Vagina (tissue), 2 donors: ENCODE data around the gene PROB1. TPM values are rescaled to one million over a fixed set of nuclear protein-coding genes. Genes with fewer than 3 reads are reported as not detected.

Experiments used
- DNase-seq, 2 donors: peaks; one replicate each; pipeline ENCODE4 v3.0.0-alpha.2; 2017; ENCODE audit errors: extremely low spot score in 2 of 2
- H3K27ac ChIP-seq: fragments of 200-600 bp; sonication (generic); one replicate; pipeline ENCODE4 v1.5.1; 2019
- H3K27me3 ChIP-seq: fragments of 200-600 bp; sonication (generic); one replicate; pipeline ENCODE4 v1.5.1; 2019
- H3K36me3 ChIP-seq, 2 donors: fragments of 200-600 bp; sonication (generic); one replicate each; pipeline ENCODE4 v1.5.1; 2017 to 2019
- H3K4me1 ChIP-seq: fragments of 200-600 bp; sonication (generic); one replicate; pipeline ENCODE4 v1.5.1; 2019
- H3K4me3 ChIP-seq, 2 donors: fragments of 200-600 bp; sonication (generic); 1 replicate in 1 of 2; 2 replicates in 1 of 2; pipeline ENCODE4 v1.5.1; 2016 to 2019
- H3K9me3 ChIP-seq: fragments of 200-600 bp; sonication (generic); one replicate; pipeline ENCODE4 v1.5.1; 2019
- POLR2A ChIP-seq, 2 donors: fragments of 450-650 bp; IDR thresholded peaks; one replicate each; pipeline ENCODE4 v1.6.1; 2017; ENCODE audit warnings: antibody characterized with exemption in 2 of 2, mild to moderate bottlenecking in 2 of 2, moderate library complexity in 2 of 2
- POLR2AphosphoS5 ChIP-seq, 2 donors: sonication (generic); formaldehyde crosslinking; IDR thresholded peaks; one replicate each; pipeline ENCODE4 v1.9.0; 2017; ENCODE audit warnings: antibody characterized with exemption in 2 of 2, mild to moderate bottlenecking in 2 of 2, low read depth in 1 of 2; ENCODE audit not compliant: insufficient read depth in 1 of 2
- intact Hi-C: fragments of 100-400 bp; cut with DNase I; formaldehyde crosslinking; loops from one replicate; pipeline ENCODE4 v1.15.1; 2023
- total RNA-seq: library from RNA; depleted of rRNA; stranded (reverse); fragments of >200 nt; gene quantifications from one replicate; pipeline ENCODE4 v1.2.3, GENCODE V29; 2016
- TF ChIP-seq, protein P1 (sequence below), 3 experiments: fragments of 450-650 bp in 2 of 3; fragments of 200-600 bp in 1 of 3; sonication (generic) in 1 of 3; IDR thresholded peaks; one replicate each; pipeline ENCODE4 v1.5.1; 2017 to 2019; ENCODE audit warnings: antibody characterized with exemption in 3 of 3, mild to moderate bottlenecking in 2 of 3, moderate library complexity in 2 of 3

Gene PROB1
- total RNA-seq, 1 donor from 2014 or later: 2.5 TPM

DNA sequence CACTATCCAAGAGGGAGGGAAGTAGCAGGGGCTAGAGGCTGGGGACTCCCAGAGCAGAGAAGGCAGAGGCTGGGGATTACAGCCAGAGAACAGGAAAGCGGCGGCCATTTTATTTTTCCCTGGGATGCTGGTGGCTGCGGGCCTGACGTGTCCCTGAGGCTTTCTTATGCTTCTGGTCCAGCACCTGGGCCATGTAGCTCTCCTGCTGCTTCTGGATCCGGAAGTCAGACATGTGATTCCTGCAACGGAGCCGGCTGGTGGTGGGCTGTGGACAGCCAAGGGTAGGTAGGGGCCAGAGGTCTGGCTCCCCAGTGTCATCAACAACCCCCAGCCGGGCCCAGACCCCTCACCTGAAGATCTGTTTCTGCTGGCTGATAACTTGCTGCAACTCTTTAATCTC lies 1.8 kb upstream of the PROB1 start:
- Histone ChIP-seq H3K4me1 (peaks cover 36% of the 10 kb centered on the region), H3K9me3 (no peaks in the 10 kb centered on the region)
- intact Hi-C loops: no loop called here

GRCh38 chr5:139395844-139396640 lies 1.1 kb upstream of the PROB1 start:
- Histone ChIP-seq H3K36me3 (no peaks in the 10 kb centered on the region), H3K27ac (no peak overlapping the region), H3K27me3 (peaks cover 5% of the 10 kb centered on the region), H3K4me1 (peaks cover 36% of the 10 kb centered on the region), H3K4me3 (no peak overlapping the region), H3K9me3 (no peaks in the 10 kb centered on the region)
- intact Hi-C loops: no loop called here
- no peak for DNase-seq
- no peak for TF ChIP-seq POLR2AphosphoS5 (IDR thresholded peaks at IDR 0.05; ENCODE audit: insufficient read depth in 1 of 2, low read depth in 1 of 2)
- TF ChIP-seq, protein P1, sequence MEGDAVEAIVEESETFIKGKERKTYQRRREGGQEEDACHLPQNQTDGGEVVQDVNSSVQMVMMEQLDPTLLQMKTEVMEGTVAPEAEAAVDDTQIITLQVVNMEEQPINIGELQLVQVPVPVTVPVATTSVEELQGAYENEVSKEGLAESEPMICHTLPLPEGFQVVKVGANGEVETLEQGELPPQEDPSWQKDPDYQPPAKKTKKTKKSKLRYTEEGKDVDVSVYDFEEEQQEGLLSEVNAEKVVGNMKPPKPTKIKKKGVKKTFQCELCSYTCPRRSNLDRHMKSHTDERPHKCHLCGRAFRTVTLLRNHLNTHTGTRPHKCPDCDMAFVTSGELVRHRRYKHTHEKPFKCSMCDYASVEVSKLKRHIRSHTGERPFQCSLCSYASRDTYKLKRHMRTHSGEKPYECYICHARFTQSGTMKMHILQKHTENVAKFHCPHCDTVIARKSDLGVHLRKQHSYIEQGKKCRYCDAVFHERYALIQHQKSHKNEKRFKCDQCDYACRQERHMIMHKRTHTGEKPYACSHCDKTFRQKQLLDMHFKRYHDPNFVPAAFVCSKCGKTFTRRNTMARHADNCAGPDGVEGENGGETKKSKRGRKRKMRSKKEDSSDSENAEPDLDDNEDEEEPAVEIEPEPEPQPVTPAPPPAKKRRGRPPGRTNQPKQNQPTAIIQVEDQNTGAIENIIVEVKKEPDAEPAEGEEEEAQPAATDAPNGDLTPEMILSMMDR (IDR thresholded peaks at IDR 0.05): no peak
- no peak for TF ChIP-seq POLR2A (IDR thresholded peaks at IDR 0.05)

More for the DNA sequence above, 1.8 kb upstream of the PROB1 start:
- TF ChIP-seq POLR2AphosphoS5 (IDR thresholded peaks at IDR 0.05; ENCODE audit: insufficient read depth in 1 of 2, low read depth in 1 of 2) (no peak), POLR2A (IDR thresholded peaks at IDR 0.05) (no peak)
- TF ChIP-seq, protein P1 (IDR thresholded peaks at IDR 0.05): no peak
- Histone ChIP-seq H3K4me3 (no peak overlapping the region), H3K27ac (no peak overlapping the region), H3K27me3 (peaks cover 5% of the 10 kb centered on the region), H3K36me3 (no peaks in the 10 kb centered on the region)
- DNase-seq: no peak

- TF ChIP-seq POLR2A (IDR thresholded peaks at IDR 0.05): no peak
- TF ChIP-seq, protein P1 (IDR thresholded peaks at IDR 0.05): peak in 1 of 3 experiments; percentile 29
- DNase-seq: no peak
- intact Hi-C loops: no loop called here
- Histone ChIP-seq H3K4me1 (peaks cover 36% of the 10 kb centered on the region), H3K27me3 (peaks cover 5% of the 10 kb centered on the region), H3K9me3 (no peaks in the 10 kb centered on the region), H3K36me3 (no peaks in the 10 kb centered on the region), H3K4me3 (peak overlapping the region; percentile 47 to 58), H3K27ac (peak overlapping the region; percentile 43)
These were observed 716 bp downstream of the PROB1 start for GRCh38 chr5:139394123-139394653.

- H3K27ac ChIP-seq: peak overlapping the region; percentile 43
- no peaks in the 10 kb centered on the region for H3K36me3 ChIP-seq
- H3K4me3 ChIP-seq: peak overlapping the region; percentile 47 to 58
- H3K27me3 ChIP-seq: peaks cover 5% of the 10 kb centered on the region
- H3K9me3 ChIP-seq: no peaks in the 10 kb centered on the region
- H3K4me1 ChIP-seq: peaks cover 36% of the 10 kb centered on the region
- DNase-seq: no peak
- TF ChIP-seq, protein P1 (IDR thresholded peaks at IDR 0.05): no peak
- TF ChIP-seq POLR2A (IDR thresholded peaks at IDR 0.05): no peak
- no peak for TF ChIP-seq POLR2AphosphoS5 (IDR thresholded peaks at IDR 0.05; ENCODE audit: insufficient read depth in 1 of 2, low read depth in 1 of 2)
- intact Hi-C loops: no loop called here
These were observed 1.3 kb downstream of the PROB1 start for GRCh38 chr5:139393497-139394122.
